SJCRH30 (cell line): ENCODE measurements around the gene SORCS2. TPM values are rescaled to one million over a fixed set of nuclear protein-coding genes. Genes with fewer than 3 reads are reported as not detected.

Experiments
- DNase-seq, 2 experiments: peaks; one replicate each; pipeline ENCODE4 v3.0.0-alpha.2; 2015 to 2020
- H3K27ac ChIP-seq: fragments of 250-450 bp; sonication (Bioruptor Pico); 2 replicates; pipeline ENCODE4 v1.5.1; 2020; ENCODE audit warnings: mild to moderate bottlenecking, moderate library complexity
- H3K27me3 ChIP-seq: fragments of 250-450 bp; sonication (Bioruptor Pico); 2 replicates; pipeline ENCODE4 v1.5.1; 2020; ENCODE audit warnings: mild to moderate bottlenecking, moderate library complexity
- H3K36me3 ChIP-seq: fragments of 250-450 bp; sonication (Bioruptor Pico); 2 replicates; pipeline ENCODE4 v1.5.1; 2020; ENCODE audit warnings: mild to moderate bottlenecking, moderate library complexity
- H3K4me1 ChIP-seq: fragments of 250-450 bp; sonication (Bioruptor Pico); 2 replicates; pipeline ENCODE4 v1.5.1; 2020; ENCODE audit warnings: mild to moderate bottlenecking, moderate library complexity
- H3K4me3 ChIP-seq: fragments of 250-450 bp; sonication (Bioruptor Pico); 2 replicates; pipeline ENCODE4 v1.5.1; 2020; ENCODE audit warnings: mild to moderate bottlenecking, moderate library complexity
- H3K9me3 ChIP-seq: fragments of 250-450 bp; sonication (Bioruptor Pico); replicated peaks from 2 replicates; pipeline ENCODE4 v1.5.1; 2020; ENCODE audit warnings: mild to moderate bottlenecking, moderate library complexity
- total RNA-seq: library from RNA; depleted of rRNA; stranded (reverse); fragments of >200 nt; shearing (Covaris generic); gene quantifications from 2 replicates; pipeline ENCODE4 v1.2.3, GENCODE V29; 2014

Gene SORCS2
- total RNA-seq, 1 experiment from 2014 or later = 1.4 TPM

- no peak overlapping the region for H3K4me3 ChIP-seq
- no peaks in the 10 kb centered on the region for H3K4me1 ChIP-seq
- H3K9me3 ChIP-seq = no peaks in the 10 kb centered on the region
- no peak overlapping the region for H3K27ac ChIP-seq
- H3K27me3 ChIP-seq = no peaks in the 10 kb centered on the region
- no peak for DNase-seq
- H3K36me3 ChIP-seq = no peaks in the 10 kb centered on the region
Measured at GRCh38 chr4:7419961-7420660, 227.8 kb downstream of the SORCS2 start.

GRCh38 chr4:7420661-7421040 is 228.3 kb downstream of the SORCS2 start:
- Histone ChIP-seq H3K4me1 (no peaks in the 10 kb centered on the region), H3K27me3 (no peaks in the 10 kb centered on the region), H3K9me3 (no peaks in the 10 kb centered on the region), H3K4me3 (no peak overlapping the region), H3K27ac (no peak overlapping the region), H3K36me3 (no peaks in the 10 kb centered on the region)
- DNase-seq = no peak

GRCh38 chr4:7421356-7422150 is 229.2 kb downstream of the SORCS2 start:
- H3K27me3 ChIP-seq = peaks cover 4% of the 10 kb centered on the region; the same call in 1 of the 2 replicates
- no peaks in the 10 kb centered on the region for H3K36me3 ChIP-seq
- no peaks in the 10 kb centered on the region for H3K9me3 ChIP-seq
- H3K4me3 ChIP-seq = no peak overlapping the region
- no peak overlapping the region for H3K27ac ChIP-seq
- no peaks in the 10 kb centered on the region for H3K4me1 ChIP-seq
- no peak for DNase-seq

GRCh38 chr4:7422151-7422897 is 230.0 kb downstream of the SORCS2 start:
- H3K4me1 ChIP-seq = no peaks in the 10 kb centered on the region
- peaks cover 6% of the 10 kb centered on the region; the same call in 1 of the 2 replicates for H3K27me3 ChIP-seq
- no peak overlapping the region for H3K4me3 ChIP-seq
- H3K9me3 ChIP-seq = no peaks in the 10 kb centered on the region
- DNase-seq = no peak
- H3K36me3 ChIP-seq = no peaks in the 10 kb centered on the region
- no peak overlapping the region for H3K27ac ChIP-seq

- no peaks in the 10 kb centered on the region for H3K36me3 ChIP-seq
- no peak overlapping the region for H3K4me3 ChIP-seq
- no peaks in the 10 kb centered on the region for H3K9me3 ChIP-seq
- H3K27ac ChIP-seq = no peak overlapping the region
- H3K4me1 ChIP-seq = no peaks in the 10 kb centered on the region
- no peak for DNase-seq
- peaks cover 6% of the 10 kb centered on the region; the same call in 1 of the 2 replicates for H3K27me3 ChIP-seq
Measured at GRCh38 chr4:7422898-7423180, 230.5 kb downstream of the SORCS2 start.

GRCh38 chr4:7423391-7423790 is 231.1 kb downstream of the SORCS2 start:
- no peak overlapping the region for H3K27ac ChIP-seq
- DNase-seq = no peak
- H3K9me3 ChIP-seq = no peaks in the 10 kb centered on the region
- no peaks in the 10 kb centered on the region for H3K4me1 ChIP-seq
- H3K4me3 ChIP-seq = no peak overlapping the region
- H3K27me3 ChIP-seq = peaks cover 6% of the 10 kb centered on the region; the same call in 1 of the 2 replicates
- no peaks in the 10 kb centered on the region for H3K36me3 ChIP-seq

GRCh38 chr4:7423801-7424552 is 231.6 kb downstream of the SORCS2 start:
- H3K9me3 ChIP-seq = no peaks in the 10 kb centered on the region
- no peak for DNase-seq
- H3K4me1 ChIP-seq = no peaks in the 10 kb centered on the region
- no peaks in the 10 kb centered on the region for H3K36me3 ChIP-seq
- no peak overlapping the region for H3K27ac ChIP-seq
- peaks cover 6% of the 10 kb centered on the region; the same call in 1 of the 2 replicates for H3K27me3 ChIP-seq
- H3K4me3 ChIP-seq = no peak overlapping the region

GRCh38 chr4:7424553-7425111 is 232.3 kb downstream of the SORCS2 start:
- Histone ChIP-seq H3K9me3 (no peaks in the 10 kb centered on the region), H3K4me1 (no peaks in the 10 kb centered on the region), H3K27ac (no peak overlapping the region), H3K4me3 (no peak overlapping the region), H3K36me3 (no peaks in the 10 kb centered on the region), H3K27me3 (peaks cover 6% of the 10 kb centered on the region; the same call in 1 of the 2 replicates)
- DNase-seq = no peak

- peaks cover 6% of the 10 kb centered on the region; the same call in 1 of the 2 replicates for H3K27me3 ChIP-seq
- no peaks in the 10 kb centered on the region for H3K4me1 ChIP-seq
- no peak for DNase-seq
- no peak overlapping the region for H3K4me3 ChIP-seq
- H3K36me3 ChIP-seq = no peaks in the 10 kb centered on the region
- no peaks in the 10 kb centered on the region for H3K9me3 ChIP-seq
- no peak overlapping the region for H3K27ac ChIP-seq
Measured at GRCh38 chr4:7425124-7425523, 232.8 kb downstream of the SORCS2 start.

GRCh38 chr4:7425591-7426468 is 233.5 kb downstream of the SORCS2 start:
- H3K27me3 ChIP-seq = peaks cover 6% of the 10 kb centered on the region; the same call in 1 of the 2 replicates
- no peaks in the 10 kb centered on the region for H3K36me3 ChIP-seq
- H3K4me1 ChIP-seq = no peaks in the 10 kb centered on the region
- H3K4me3 ChIP-seq = no peak overlapping the region
- no peaks in the 10 kb centered on the region for H3K9me3 ChIP-seq
- H3K27ac ChIP-seq = no peak overlapping the region
- DNase-seq = no peak

GRCh38 chr4:7426525-7427171 is 234.3 kb downstream of the SORCS2 start:
- no peaks in the 10 kb centered on the region for H3K4me1 ChIP-seq
- H3K27me3 ChIP-seq = peaks cover 6% of the 10 kb centered on the region; the same call in 1 of the 2 replicates
- no peak overlapping the region for H3K27ac ChIP-seq
- no peak for DNase-seq
- H3K9me3 ChIP-seq = no peaks in the 10 kb centered on the region
- no peaks in the 10 kb centered on the region for H3K36me3 ChIP-seq
- no peak overlapping the region for H3K4me3 ChIP-seq

- H3K4me1 ChIP-seq = no peaks in the 10 kb centered on the region
- no peak for DNase-seq
- no peak overlapping the region for H3K27ac ChIP-seq
- no peaks in the 10 kb centered on the region for H3K36me3 ChIP-seq
- H3K9me3 ChIP-seq = no peaks in the 10 kb centered on the region
- no peak overlapping the region for H3K4me3 ChIP-seq
- H3K27me3 ChIP-seq = peaks cover 6% of the 10 kb centered on the region; the same call in 1 of the 2 replicates
Measured at GRCh38 chr4:7427361-7427760, 235.0 kb downstream of the SORCS2 start.

GRCh38 chr4:7427831-7428260 is 235.5 kb downstream of the SORCS2 start:
- DNase-seq = no peak
- peaks cover 6% of the 10 kb centered on the region; the same call in 1 of the 2 replicates for H3K27me3 ChIP-seq
- H3K4me3 ChIP-seq = no peak overlapping the region
- H3K9me3 ChIP-seq = no peaks in the 10 kb centered on the region
- H3K4me1 ChIP-seq = no peaks in the 10 kb centered on the region
- H3K36me3 ChIP-seq = no peaks in the 10 kb centered on the region
- H3K27ac ChIP-seq = no peak overlapping the region
